Activated CD8-positive, alpha-beta memory T cell treated with anti-CD3 and anti-CD28 coated beads for 36 hours (primary cell): ENCODE measurements around the gene ACACA. TPM values are rescaled to one million over a fixed set of nuclear protein-coding genes. Genes with fewer than 3 reads are reported as not detected.

ENCODE experiments used
- CTCF ChIA-PET: fragments of 350-600 bp; sonication (Branson Sonifier 250); formaldehyde crosslinking; loops from one replicate; lab custom pipeline; 2021; ENCODE audit warnings: antibody characterized with exemption; lab: Charles Lee
- POLR2A ChIA-PET: fragments of 350-600 bp; sonication (Branson Sonifier 250); formaldehyde crosslinking; loops from one replicate; lab custom pipeline; 2021; ENCODE audit warnings: antibody characterized with exemption; lab: Charles Lee
- total RNA-seq, 2 experiments: library from RNA; stranded (reverse); gene quantifications; one replicate each; pipeline ENCODE4 v1.2.3, GENCODE V29; 2021

The ACACA gene
- total RNA-seq, 2 experiments from 2014 or later, result 74.8 to 82.9 TPM

DNA sequence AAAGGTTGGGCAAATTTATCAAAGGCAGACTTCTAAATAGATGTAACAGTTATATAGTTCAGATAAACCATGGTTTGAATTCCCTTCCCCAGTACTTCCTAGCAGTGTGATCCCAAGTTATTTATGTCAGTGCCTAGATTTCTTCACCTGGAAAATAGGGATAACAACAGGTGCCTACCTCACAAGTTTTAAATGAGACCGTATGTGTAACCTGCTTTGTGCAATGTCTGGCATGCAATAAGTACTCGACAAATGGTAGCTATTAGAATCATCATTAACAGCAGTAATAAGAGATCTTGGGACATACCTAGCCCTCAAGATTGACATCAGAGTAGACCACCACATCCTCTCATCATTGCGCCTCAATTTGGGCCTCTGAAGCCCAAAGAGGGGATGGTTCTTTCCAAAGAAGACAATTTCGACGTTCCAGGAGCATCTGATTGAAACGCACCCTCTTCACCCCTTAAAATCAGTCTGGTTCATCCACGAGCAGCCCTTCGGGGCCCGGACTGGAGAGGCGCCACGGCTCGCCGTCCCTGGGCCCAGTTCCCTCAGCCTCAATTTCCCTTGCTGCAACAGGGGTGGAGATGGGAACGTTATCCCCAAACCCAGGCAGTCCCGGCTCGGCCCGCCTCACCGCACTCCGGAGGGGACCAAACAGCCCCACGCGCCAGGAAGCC lies 541 bp downstream of the ACACA start:
- CTCF ChIA-PET, result no interaction called here
- POLR2A ChIA-PET, result interaction anchor here (0.5 kb wide), 1 partner anchor 32 kb away, joined by 5 read pairs; no protein-coding TSS in a partner anchor

DNA sequence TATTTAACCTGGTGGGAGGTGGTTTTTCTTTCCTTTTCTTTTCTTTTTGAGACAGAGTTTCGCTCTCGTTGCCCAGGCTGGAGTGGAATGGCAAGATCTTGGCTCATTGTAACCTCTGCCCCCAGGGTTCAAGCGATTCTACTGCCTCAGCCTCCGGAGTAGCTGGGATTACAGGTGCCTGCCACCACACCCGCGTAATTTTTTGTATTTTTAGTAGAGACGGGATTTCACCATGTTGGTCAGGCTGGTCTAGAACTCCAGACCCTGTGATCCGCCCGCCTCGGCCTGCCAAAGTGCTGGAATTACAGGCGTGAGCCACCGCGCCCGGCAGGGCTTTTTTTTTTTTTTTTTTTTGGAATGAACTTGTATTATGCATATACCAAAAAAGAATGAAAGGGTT lies 1.1 kb downstream of the ACACA start:
- CTCF ChIA-PET, result interaction anchor here (0.8 to 2.0 kb wide), 2 partner anchors 23 to 32 kb away, joined by 3 to 8 read pairs; no protein-coding TSS in a partner anchor

DNA sequence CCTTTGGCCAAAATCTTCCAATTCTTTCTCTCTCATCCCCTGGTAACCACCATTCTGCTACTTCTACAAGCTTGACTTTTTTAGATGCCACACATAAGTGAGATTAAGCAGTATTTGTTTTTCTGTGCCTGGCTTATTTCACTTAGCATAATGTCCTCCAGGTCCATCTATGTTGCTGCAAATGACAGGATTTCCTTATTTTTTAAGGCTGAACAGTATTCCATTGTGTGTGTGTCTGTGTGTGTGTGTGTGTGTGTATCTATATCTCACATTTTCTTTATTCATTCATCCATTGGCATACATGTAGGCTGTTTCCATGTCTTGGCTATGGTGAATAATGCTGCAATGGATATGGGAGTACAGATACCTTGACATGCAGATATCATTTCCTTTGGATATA lies 6.1 kb downstream of the ACACA start:
- ChIA-PET POLR2A (interaction anchor here (0.6 kb wide), 1 partner anchor 151 kb away, joined by 8 read pairs; no protein-coding TSS in a partner anchor), CTCF (interaction anchor here (1.7 kb wide), 1 partner anchor 9 kb away, joined by 4 read pairs; no protein-coding TSS in a partner anchor)

More for the DNA sequence above, 1.1 kb downstream of the ACACA start:
- POLR2A ChIA-PET, result interaction anchor here (0.5 kb wide), 1 partner anchor 32 kb away, joined by 5 read pairs; no protein-coding TSS in a partner anchor

DNA sequence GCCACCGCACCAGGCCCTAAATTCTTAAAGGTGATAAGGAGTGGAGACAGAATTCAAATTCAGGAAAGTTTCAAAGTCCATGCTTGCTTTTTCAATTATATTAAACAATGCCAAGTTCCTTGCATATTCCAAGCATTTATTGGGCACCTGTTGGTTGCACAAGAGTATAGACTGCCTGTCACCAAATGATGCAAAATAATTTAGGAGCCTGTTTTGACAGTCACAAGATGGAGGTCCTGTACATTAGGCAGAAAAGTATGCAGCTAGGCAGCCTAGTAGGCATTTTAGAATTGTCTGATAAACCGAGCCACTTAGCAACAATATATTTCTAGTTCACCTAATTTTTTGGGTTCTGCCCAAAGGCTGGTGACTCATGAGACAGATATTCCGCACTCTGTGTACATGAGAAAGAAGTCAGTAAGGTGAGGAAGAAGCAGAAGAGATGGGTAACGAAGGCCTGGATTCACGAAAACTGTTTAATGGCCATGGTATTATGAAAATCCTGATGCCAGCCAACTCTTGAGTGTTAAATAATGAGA lies 7.3 kb downstream of the ACACA start:
- CTCF ChIA-PET, result no interaction called here
- POLR2A ChIA-PET, result no interaction called here

DNA sequence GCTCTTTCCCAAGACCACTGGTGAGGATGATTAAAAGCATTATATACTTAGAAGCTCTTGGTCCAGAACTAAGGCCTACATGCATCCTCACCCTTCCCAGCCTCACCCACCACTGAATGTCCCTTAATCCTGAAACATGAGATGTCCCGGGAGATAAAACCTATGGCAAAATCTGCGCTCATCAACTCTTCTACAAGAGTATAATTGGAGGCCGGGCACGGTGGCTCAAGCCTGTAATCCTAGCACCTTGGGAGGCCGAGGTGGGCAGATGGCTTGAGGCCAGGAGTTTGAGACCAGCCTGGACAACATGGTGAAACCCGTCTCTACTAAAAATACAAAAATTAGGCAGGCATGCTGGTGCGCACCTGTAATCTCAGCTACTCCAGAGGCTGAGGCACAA lies 13.3 kb downstream of the ACACA start:
- ChIA-PET CTCF (interaction anchor here (1.1 to 1.2 kb wide), 2 partner anchors 17 to 20 kb away, joined by 3 to 4 read pairs; partner anchors contain the start of gene C17orf78), POLR2A (no interaction called here)

GRCh38 chr17:37392024-37392590 lies 14.5 kb downstream of the ACACA start:
- CTCF ChIA-PET, result interaction anchor here (1.2 to 1.3 kb wide), 2 partner anchors 9 to 19 kb away, joined by 3 to 4 read pairs; no protein-coding TSS in a partner anchor
- POLR2A ChIA-PET, result no interaction called here

DNA sequence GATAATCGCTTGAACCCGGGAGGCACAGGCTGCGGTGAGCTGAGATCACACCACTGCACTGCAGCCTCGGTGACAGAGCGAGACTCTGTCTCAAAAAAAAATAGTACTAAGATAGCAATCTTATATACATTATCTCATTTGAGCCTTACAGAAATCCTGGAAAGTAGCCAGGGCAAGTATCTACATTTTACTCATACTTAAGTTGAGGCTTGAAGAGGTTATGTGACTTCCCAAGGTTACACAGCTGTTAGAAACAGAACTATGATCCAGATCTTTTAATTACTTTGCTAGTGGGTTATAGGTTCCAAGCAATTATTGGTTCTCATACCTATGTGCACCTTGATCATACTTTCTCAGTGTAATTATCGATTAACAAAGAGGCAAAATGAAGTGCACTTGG lies 15.5 kb downstream of the ACACA start:
- ChIA-PET POLR2A (no interaction called here), CTCF (interaction anchor here (0.6 to 1.3 kb wide), 2 partner anchors 10 to 240 kb away, joined by 3 to 4 read pairs; no protein-coding TSS in a partner anchor)

GRCh38 chr17:37389160-37389559 lies 17.5 kb downstream of the ACACA start:
- ChIA-PET POLR2A (no interaction called here), CTCF (no interaction called here)

- ChIA-PET POLR2A (no interaction called here), CTCF (interaction anchor here (0.7 kb wide), 1 partner anchor 10 kb away, joined by 5 read pairs; no protein-coding TSS in a partner anchor)
These were observed 18.4 kb downstream of the ACACA start for GRCh38 chr17:37388266-37388665.

- CTCF ChIA-PET, result interaction anchor here (1.4 to 1.5 kb wide), 2 partner anchors 10 to 13 kb away, joined by 3 to 4 read pairs; partner anchors contain the start of gene C17orf78
- POLR2A ChIA-PET, result no interaction called here
These were observed 20.2 kb downstream of the ACACA start for GRCh38 chr17:37386462-37386861.

GRCh38 chr17:37385474-37385990 lies 21.1 kb downstream of the ACACA start:
- ChIA-PET POLR2A (no interaction called here), CTCF (interaction anchor here (0.6 to 1.5 kb wide), 2 partner anchors 9 to 11 kb away, joined by 3 to 4 read pairs; partner anchors contain the start of gene C17orf78)

DNA sequence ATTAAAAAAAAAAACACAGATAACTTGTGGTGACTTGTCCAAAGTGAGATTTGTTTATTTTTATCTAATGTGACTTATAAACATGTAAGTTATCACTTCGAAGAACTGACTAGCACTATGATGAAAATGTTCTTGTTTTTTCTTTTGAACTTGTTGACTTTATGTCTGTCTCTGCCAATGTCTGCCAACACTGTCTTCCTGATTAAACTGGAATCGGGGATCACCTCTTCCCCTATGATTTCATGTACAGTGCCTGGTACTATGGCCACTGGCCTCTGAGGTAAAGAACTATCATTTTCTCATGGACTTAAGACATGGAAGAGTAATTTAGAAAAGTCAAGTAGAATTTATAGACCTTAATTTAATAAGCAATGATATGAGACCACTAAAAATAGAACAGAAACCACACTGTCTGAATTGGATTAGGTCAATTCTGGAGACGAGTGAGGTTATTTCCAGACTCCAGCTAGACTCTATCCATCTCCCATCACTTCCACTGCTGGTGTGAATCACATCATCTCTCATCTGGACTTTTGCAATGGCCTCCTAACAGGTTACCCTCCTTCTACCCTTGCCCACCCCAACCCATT lies 22.0 kb downstream of the ACACA start:
- CTCF ChIA-PET, result no interaction called here
- POLR2A ChIA-PET, result no interaction called here

GRCh38 chr17:37382056-37382455 lies 24.6 kb downstream of the ACACA start:
- POLR2A ChIA-PET, result no interaction called here
- CTCF ChIA-PET, result interaction anchor here (0.7 to 1.0 kb wide), 2 partner anchors 23 to 1654 kb away, joined by 3 read pairs; no protein-coding TSS in a partner anchor

DNA sequence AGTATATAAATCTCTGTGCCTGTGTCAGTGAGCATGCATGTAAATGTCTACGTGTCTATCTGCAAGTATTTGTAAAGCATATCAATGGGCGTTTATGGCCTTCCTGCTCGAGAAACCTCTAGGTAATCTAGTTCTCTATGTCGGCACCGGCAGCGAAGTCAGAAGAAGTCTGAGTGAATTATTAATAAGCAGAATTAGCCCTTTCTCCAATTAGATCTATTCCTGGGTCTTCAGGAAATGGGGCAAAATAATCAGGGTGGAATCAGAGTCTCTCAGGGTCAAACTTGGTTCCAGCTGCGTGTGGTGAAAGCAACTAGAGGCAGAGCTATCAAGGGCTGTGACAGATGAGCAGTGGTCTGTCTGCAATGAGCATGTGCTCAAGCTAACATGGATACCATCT lies 30.9 kb downstream of the ACACA start, which contains the start of gene C17orf78:
C17orf78 (plus strand) TSS at position 280 of the 400 bp plus-strand sequence; CDS start at position 388, 108 bp downstream.
- POLR2A ChIA-PET, result no interaction called here

DNA sequence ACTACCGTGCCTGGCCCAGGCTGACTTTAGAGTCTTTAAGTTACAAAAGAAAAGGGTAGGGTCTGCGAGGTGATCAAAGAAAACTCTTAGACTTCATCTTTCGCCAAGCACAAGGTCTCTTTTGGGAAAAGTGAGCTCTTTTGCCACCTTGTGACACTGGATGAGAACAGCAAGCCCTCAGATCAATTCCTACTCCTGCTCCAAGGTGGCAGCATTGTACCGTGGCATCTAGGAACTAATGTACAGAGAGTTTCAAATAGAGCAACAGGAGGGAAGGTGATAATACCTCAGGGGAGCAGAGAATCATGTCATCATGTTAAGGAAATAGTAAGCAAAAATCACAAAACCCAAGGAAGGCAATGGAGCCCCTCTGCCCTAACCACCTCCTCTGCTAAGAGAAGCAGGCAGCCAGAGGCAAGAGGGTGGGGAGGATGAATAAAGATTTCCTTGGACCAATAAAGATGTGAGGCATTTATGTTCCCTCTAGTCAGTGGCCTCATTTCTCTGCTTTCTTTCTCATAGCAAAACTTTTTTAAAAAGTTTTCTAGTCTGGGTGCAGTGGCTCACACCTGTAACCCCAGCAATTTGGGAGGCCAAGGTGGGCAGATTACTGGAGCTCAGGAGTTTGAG lies 33.0 kb downstream of the ACACA start:
- POLR2A ChIA-PET, result interaction anchor here (0.6 to 1.0 kb wide), 3 partner anchors 32 to 118 kb away, joined by 3 to 5 read pairs (median 3); no protein-coding TSS in a partner anchor
- CTCF ChIA-PET, result interaction anchor here (0.6 to 2.3 kb wide), 23 partner anchors 8 to 748 kb away, joined by 3 to 10 read pairs (median 3); no protein-coding TSS in a partner anchor

More for the DNA sequence above, 30.9 kb downstream of the ACACA start, which contains the start of gene C17orf78:
- CTCF ChIA-PET, result interaction anchor here (0.6 to 1.4 kb wide), 5 partner anchors 11 to 27 kb away, joined by 3 to 4 read pairs (median 4); no protein-coding TSS in a partner anchor

- POLR2A ChIA-PET, result no interaction called here
- CTCF ChIA-PET, result no interaction called here
These were observed 38.1 kb downstream of the ACACA start for GRCh38 chr17:37368577-37368976.

- ChIA-PET CTCF (interaction anchor here (0.7 kb wide), 1 partner anchor 8 kb away, joined by 3 read pairs; no protein-coding TSS in a partner anchor), POLR2A (interaction anchor here (0.6 kb wide), 1 partner anchor 23 kb away, joined by 4 read pairs; no protein-coding TSS in a partner anchor)
These were observed 41.0 kb downstream of the ACACA start for GRCh38 chr17:37365589-37365988.

GRCh38 chr17:37361543-37361942 lies 45.1 kb downstream of the ACACA start:
- CTCF ChIA-PET, result interaction anchor here (1.1 to 2.6 kb wide), 2 partner anchors 12 to 36 kb away, joined by 3 to 10 read pairs; no protein-coding TSS in a partner anchor
- POLR2A ChIA-PET, result no interaction called here
